PC-9 (cell line): ENCODE measurements around the gene TCF4. TPM values are rescaled to one million over a fixed set of nuclear protein-coding genes. Genes with fewer than 3 reads are reported as not detected.

Experiments
- BruUV-seq: library from RNA; stranded (reverse); fragments of 400-500 nt; replicated peaks from 2 replicates; lab custom pipeline; 2021; lab: Mats Ljungman, UMichigan
- CTCF ChIA-PET: fragments of 300-600 bp; sonication (Branson Sonifier 250); formaldehyde crosslinking; loops from one replicate; lab custom pipeline; 2022; ENCODE audit warnings: antibody characterized with exemption; lab: Charles Lee
- POLR2A ChIA-PET: fragments of 300-600 bp; sonication (Branson Sonifier 250); formaldehyde crosslinking; loops from one replicate; lab custom pipeline; 2022; ENCODE audit warnings: antibody characterized with exemption; ENCODE audit not compliant: unreplicated experiment; lab: Charles Lee
- DNase-seq, 2 experiments: peaks; one replicate each; pipeline versions ENCODE4 v3.0.0 to v3.0.0-alpha.2; 2015 to 2022; ENCODE audit warnings: mixed read lengths in 1 of 2
- H2AFZ ChIP-seq: fragments of 200-600 bp; sonication (generic); 2 replicates; pipeline ENCODE4 v1.8.1; 2017; ENCODE audit warnings: antibody characterized with exemption
- H3F3A ChIP-seq: fragments of 200-600 bp; sonication (generic); 2 replicates; pipeline ENCODE4 v1.8.1; 2017; ENCODE audit warnings: antibody characterized with exemption, mild to moderate bottlenecking, low read depth; ENCODE audit not compliant: insufficient read depth
- H3K27ac ChIP-seq: fragments of 200-600 bp; sonication (generic); 2 replicates; pipeline ENCODE4 v1.6.1; 2016; ENCODE audit warnings: mixed run types
- H3K27me3 ChIP-seq: fragments of 200-600 bp; sonication (generic); 2 replicates; pipeline ENCODE4 v1.6.1; 2016; ENCODE audit warnings: low read depth, mixed run types; ENCODE audit not compliant: insufficient read depth
- H3K36me3 ChIP-seq: fragments of 200-600 bp; sonication (generic); 2 replicates; pipeline ENCODE4 v1.6.1; 2016; ENCODE audit warnings: low read depth, mixed run types
- H3K4me1 ChIP-seq: fragments of 200-600 bp; sonication (generic); replicated peaks from 2 replicates; pipeline ENCODE4 v1.6.1; 2016; ENCODE audit warnings: mixed run types; ENCODE audit not compliant: insufficient read depth
- H3K4me2 ChIP-seq: fragments of 200-600 bp; sonication (generic); 2 replicates; pipeline ENCODE4 v1.6.1; 2017; ENCODE audit warnings: mixed run types
- H3K4me3 ChIP-seq: fragments of 200-600 bp; sonication (generic); 2 replicates; pipeline ENCODE4 v1.6.1; 2016; ENCODE audit warnings: mixed run types
- H3K79me2 ChIP-seq: fragments of 200-600 bp; sonication (generic); 2 replicates; pipeline ENCODE4 v1.6.1; 2017; ENCODE audit warnings: low read depth, mixed run types
- H3K9me2 ChIP-seq: fragments of 200-600 bp; sonication (generic); 2 replicates; pipeline ENCODE4 v1.8.1; 2017; ENCODE audit warnings: mild to moderate bottlenecking; ENCODE audit not compliant: insufficient read depth
- H3K9me3 ChIP-seq: fragments of 200-600 bp; sonication (generic); 2 replicates; pipeline ENCODE4 v1.8.1; 2016; ENCODE audit warnings: low read depth; ENCODE audit not compliant: insufficient read depth
- H4K20me1 ChIP-seq: fragments of 200-600 bp; sonication (generic); 2 replicates; pipeline ENCODE4 v1.8.1; 2017; ENCODE audit not compliant: insufficient read depth
- CTCF ChIP-seq: fragments of 200-600 bp; sonication (generic); conservative IDR thresholded peaks from 2 replicates; pipeline ENCODE4 v1.6.1; 2017; ENCODE audit warnings: mixed run types, antibody characterized with exemption, mild to moderate bottlenecking, moderate library complexity
- EZH2 ChIP-seq: fragments of 200-600 bp; sonication (generic); IDR thresholded peaks from 2 replicates; pipeline ENCODE4 v1.8.0; 2017; ENCODE audit warnings: antibody characterized with exemption, low read depth
- intact Hi-C: fragments of 100-400 bp; cut with micrococcal nuclease; formaldehyde crosslinking; loops from one replicate; pipeline ENCODE4 v1.10.0; 2022; ENCODE audit not compliant: unreplicated experiment
- total RNA-seq: library from RNA; stranded (reverse); gene quantifications from 2 replicates; pipeline ENCODE4 v1.2.3, GENCODE V29; 2021

TCF4 gene
- total RNA-seq, 1 experiment from 2014 or later: 0.74 TPM

- Histone ChIP-seq H3K27ac (no peak overlapping the region), H3K4me1 (no peaks in the 10 kb centered on the region), H3K4me3 (no peak overlapping the region), H3K36me3 (no peaks in the 10 kb centered on the region), H3K9me3 (peaks cover 7% of the 10 kb centered on the region; the same call in 1 of the 2 replicates), H2AFZ (no peak overlapping the region), H3K9me2 (no peaks in the 10 kb centered on the region), H3K27me3 (no peaks in the 10 kb centered on the region), H3K4me2 (no peak overlapping the region), H3F3A (no peaks in the 10 kb centered on the region), H3K79me2 (no peaks in the 10 kb centered on the region), H4K20me1 (no peaks in the 10 kb centered on the region)
- TF ChIP-seq CTCF: no peak
- BruUV-seq: no TSS peak
- intact Hi-C loops: no loop called here
- DNase-seq: no peak
- ChIA-PET POLR2A (no interaction called here), CTCF (no interaction called here)
These were observed 143.5 kb downstream of the TCF4 start for GRCh38 chr18:55444536-55444935.

GRCh38 chr18:55443776-55444175 lies 144.2 kb downstream of the TCF4 start:
- H3K36me3 ChIP-seq: no peaks in the 10 kb centered on the region
- peaks cover 7% of the 10 kb centered on the region; the same call in 1 of the 2 replicates for H3K9me3 ChIP-seq
- H3K4me3 ChIP-seq: no peak overlapping the region
- ChIA-PET POLR2A (no interaction called here), CTCF (no interaction called here)
- no peak overlapping the region for H3K4me2 ChIP-seq
- intact Hi-C loops: no loop called here
- H3K9me2 ChIP-seq: no peaks in the 10 kb centered on the region
- H4K20me1 ChIP-seq: no peaks in the 10 kb centered on the region
- no peaks in the 10 kb centered on the region for H3K79me2 ChIP-seq
- no peaks in the 10 kb centered on the region for H3K4me1 ChIP-seq
- H3F3A ChIP-seq: no peaks in the 10 kb centered on the region
- no peak for DNase-seq
- no peak overlapping the region for H2AFZ ChIP-seq
- H3K27ac ChIP-seq: no peak overlapping the region
- no peaks in the 10 kb centered on the region for H3K27me3 ChIP-seq
- no TSS peak for BruUV-seq
- TF ChIP-seq EZH2: no peak
- TF ChIP-seq CTCF: no peak

GRCh38 chr18:55442561-55442960 lies 145.4 kb downstream of the TCF4 start:
- H3K4me2 ChIP-seq: no peak overlapping the region
- H3K79me2 ChIP-seq: no peaks in the 10 kb centered on the region
- H3K9me2 ChIP-seq: no peaks in the 10 kb centered on the region
- ChIA-PET POLR2A (no interaction called here), CTCF (no interaction called here)
- no peaks in the 10 kb centered on the region for H3K4me1 ChIP-seq
- TF ChIP-seq CTCF (no peak), EZH2 (no peak)
- peaks cover 7% of the 10 kb centered on the region; the same call in 1 of the 2 replicates for H3K9me3 ChIP-seq
- no peak for DNase-seq
- no peak overlapping the region for H3K27ac ChIP-seq
- H3K36me3 ChIP-seq: no peaks in the 10 kb centered on the region
- H2AFZ ChIP-seq: no peak overlapping the region
- BruUV-seq: no TSS peak
- no peaks in the 10 kb centered on the region for H4K20me1 ChIP-seq
- H3K4me3 ChIP-seq: no peak overlapping the region
- H3F3A ChIP-seq: no peaks in the 10 kb centered on the region
- intact Hi-C loops: no loop called here
- H3K27me3 ChIP-seq: no peaks in the 10 kb centered on the region
